Measurements from ENCODE around the gene CHMP2B.

CHMP2B gene, protein sequence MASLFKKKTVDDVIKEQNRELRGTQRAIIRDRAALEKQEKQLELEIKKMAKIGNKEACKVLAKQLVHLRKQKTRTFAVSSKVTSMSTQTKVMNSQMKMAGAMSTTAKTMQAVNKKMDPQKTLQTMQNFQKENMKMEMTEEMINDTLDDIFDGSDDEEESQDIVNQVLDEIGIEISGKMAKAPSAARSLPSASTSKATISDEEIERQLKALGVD

DNA sequence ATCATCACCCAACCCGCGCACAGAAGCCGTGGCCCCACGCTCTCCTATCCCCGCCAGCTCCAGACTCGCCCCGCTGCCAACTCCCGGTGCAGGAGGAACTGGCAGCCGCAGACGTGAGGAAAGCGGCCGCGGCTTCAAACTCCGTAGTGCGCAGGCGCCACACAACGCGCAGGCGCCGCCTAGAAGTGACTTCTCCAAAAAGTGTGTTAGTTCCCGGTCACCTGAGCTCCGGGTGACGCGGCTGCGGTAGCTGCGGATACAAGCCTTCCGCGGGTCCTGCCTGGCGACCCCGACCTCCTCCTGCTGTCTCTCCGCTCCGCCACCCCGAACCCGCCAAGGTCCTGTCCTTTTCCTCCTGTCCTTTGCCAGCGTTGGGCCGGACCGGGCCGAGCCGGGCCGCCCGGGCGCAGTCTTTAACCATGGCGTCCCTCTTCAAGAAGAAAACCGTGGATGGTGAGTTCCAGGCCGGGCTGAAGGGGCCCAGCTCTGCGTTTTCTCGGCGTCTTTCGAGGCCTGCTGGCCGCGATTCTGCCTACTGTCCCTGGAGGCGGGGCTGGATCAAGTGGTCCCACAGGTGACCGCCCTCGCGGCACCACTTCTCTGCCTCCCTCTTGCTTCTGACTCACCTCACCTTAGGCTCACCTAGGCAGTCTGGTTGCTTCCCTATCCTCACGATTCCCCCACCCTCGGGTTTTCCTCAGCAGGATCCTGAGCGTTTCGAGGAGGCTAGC lies at the start of gene CHMP2B:
Gene CHMP2B, plus strand, starts transcription at position 206 of the 731 bp plus-strand sequence. Its CDS starts 214 bp downstream, at position 420.
- DNase-seq (ENCODE audit: low read depth in 2 of 2), result peak; percentile 84 to 89

DNA sequence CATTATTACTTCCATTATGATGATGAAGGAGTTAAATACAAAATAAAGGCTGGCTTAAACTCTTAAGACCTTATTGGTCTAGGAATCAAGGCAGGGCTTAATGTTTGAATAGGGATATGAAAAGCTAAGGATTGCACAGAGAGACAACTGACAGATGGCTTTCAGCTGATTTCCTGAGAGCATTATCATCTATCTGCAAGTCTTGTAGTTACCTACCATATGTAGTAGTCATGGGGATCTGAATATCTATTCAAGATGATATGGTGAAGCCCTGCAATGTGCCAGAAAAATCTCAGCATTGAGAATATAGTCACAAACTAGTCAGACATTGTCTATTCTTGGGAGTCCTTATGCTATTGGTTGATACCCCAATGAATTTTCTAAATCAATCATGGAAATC lies 47.5 kb upstream of the CHMP2B start:
- no peak for DNase-seq (ENCODE audit: low read depth in 2 of 2)

DNA sequence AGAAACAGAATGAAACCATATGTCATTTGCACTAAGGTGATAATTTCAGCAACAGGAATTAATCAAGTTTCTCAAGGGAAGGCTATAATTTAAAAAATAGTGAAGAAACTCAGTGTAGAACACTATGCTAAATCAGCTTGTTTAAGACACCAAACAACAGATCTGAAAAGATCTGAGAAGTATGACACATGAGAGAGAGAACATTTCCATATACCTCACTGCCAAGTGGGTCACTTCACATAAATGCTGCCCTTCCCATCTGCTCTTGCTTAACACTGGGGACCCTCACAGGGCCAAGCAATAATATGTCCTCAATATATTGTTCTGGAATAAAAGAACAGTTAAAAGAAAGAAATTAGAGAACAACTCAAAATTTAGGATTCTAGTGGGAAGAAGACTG lies 45.6 kb upstream of the CHMP2B start:
- no peak for DNase-seq (ENCODE audit: low read depth in 2 of 2)

DNA sequence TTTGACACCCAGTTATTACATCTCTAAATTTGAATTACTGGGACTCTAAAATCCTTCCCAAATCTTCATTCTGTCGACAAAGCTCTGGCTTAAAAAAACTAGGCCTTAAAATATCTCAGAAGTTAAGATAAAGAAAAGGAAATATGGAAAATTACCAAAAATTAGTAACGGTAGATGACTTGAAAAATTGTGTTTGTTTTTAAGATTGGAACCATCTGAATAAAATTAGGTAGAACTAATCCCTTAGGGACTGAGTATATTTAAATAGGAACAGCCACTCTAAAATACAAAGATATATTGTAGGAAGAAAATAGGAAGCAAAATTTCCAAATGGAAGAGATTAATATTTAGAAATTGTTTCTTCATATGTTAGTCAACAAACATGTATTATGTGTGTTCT lies 45.1 kb upstream of the CHMP2B start:
- DNase-seq (ENCODE audit: low read depth in 2 of 2), result no peak

DNA sequence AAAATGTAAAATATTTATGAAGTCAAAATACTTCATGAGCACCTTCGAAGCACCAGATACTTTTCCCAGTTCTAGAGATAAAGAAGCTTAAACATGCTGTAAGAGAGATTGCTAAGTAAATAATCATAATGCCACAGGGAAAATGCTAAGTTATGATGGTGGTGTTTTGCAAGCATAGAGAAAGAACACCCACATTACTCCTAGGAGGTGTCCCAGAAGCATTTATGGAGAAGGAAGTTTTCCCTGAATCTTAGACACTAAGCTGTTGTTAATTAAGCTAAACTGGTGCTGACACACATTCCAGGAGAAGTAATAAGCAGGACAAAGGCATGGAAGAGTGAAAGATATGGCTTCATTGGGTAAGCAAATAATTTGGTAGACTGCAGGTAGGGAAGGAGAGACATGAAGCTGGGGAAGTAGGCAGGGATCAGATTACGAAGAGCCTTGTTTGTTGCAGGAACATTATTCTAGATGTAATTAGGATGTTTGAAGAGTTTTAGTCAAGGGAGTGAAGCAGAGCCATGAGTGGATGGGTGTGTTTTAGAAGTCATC lies 40.4 kb upstream of the CHMP2B start:
- DNase-seq (ENCODE audit: low read depth in 2 of 2), result no peak

DNA sequence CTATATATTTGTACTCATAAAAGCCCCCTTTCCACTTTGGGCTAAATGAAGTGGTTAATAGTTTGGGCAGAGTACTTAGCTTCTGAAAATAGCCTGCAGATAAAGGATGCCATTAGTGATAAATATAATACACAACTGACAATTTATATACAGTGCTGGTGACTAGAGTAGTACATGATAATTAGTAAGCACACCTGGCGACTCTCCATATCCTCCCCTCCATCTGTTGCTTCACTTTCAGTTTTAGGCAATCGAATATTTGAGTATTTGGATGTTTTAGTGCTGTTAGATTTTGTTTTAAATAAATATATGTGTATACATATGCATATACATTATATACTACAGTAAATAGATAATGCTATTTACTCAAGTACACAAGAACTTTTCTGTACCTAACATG lies 35.9 kb upstream of the CHMP2B start:
- DNase-seq (ENCODE audit: low read depth in 2 of 2), result no peak

DNA sequence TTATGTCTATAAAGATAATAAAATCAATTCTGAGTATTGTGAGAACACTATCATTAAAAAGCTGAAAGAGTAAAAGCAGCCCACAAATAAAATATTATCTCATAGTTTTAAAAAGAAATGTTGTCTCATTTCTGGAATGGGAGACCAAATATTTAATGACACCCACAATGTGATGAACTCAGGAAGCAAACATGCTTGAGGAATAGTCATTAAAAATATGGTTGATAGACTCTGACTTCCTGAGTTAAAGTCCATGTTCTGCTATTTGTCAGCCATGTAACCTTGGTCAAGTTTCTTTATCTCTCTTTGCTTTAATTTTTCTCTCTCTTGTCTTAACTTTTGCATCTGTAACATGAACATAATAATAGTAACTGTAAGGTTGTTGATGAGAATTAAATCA lies 35.5 kb upstream of the CHMP2B start:
- no peak for DNase-seq (ENCODE audit: low read depth in 2 of 2)

DNA sequence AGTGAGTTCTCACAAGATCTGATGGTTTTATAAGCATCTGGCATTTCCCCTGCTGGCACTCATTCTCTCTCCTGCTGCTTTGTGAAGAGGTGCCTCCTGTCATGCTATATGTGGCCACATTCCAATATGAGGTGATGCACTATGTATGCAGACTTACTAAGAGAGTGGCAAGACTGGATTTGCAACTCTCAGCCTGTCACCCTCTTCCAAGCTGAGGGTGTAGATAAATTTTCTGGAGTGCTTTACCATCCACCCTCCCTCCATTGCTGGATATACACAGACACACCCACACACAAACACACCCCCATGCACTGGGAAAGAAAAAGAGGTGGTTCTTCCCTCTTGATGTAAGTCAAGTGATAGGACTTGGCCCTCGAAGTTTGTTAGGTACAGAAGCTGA lies 30.2 kb upstream of the CHMP2B start:
- no peak for DNase-seq (ENCODE audit: low read depth in 2 of 2)

DNA sequence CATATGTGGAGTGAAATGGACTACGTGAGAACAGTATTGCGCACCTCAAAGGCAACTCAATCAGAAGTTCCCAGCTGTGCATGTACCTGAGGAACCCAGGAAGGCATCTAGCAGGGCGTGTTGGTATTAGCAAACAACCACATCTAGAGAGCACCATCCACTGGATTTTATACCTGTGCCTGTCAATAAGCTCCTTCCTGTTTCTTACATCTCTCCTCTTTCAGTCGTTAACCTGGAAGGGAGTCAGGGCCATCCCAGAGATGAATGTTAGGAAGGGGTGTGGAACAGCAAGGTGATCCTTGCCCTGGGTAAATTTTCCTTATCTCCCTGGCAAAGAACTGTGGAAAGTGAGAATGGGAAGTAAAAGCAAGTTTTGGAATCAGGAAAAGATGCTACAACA lies 29.6 kb upstream of the CHMP2B start:
- no peak for DNase-seq (ENCODE audit: low read depth in 2 of 2)

DNA sequence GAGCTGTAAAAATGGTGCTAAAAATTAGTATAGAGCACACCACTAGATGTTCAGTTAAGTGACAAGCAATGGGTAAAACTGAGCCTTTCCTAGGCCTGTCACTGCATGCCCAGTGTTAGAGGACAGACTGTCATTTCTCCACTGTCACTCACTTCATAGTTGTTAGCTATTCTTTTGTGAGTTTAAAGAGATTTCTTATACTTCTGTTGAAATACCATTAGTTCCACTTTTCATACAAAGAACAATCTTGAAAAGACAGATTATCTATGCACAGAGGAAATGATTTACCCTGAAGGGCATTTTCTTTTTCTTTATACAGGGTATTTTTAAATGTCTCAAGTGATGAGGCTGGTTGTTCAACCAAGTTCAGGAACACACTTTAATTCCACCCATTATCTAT lies 28.3 kb upstream of the CHMP2B start:
- no peak for DNase-seq (ENCODE audit: low read depth in 2 of 2)

DNA sequence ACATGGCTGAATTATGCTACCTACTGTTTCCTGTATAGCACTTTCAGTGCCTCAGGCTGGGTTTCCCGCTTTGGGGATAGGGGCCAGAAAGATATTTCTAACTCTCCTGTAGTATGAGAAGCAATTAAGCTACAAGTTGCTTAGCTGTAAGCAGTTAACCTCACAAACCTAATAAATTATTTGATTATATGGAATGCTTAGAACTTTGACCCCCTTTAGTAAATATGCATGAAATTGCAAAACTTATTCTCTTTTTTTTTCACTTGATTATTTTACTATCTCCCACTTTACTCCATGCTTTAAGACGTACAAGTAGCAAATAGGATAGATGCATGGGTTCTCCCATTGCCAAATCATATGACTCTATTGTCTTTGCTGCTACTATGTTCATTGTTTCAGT lies 27.5 kb upstream of the CHMP2B start:
- no peak for DNase-seq (ENCODE audit: low read depth in 2 of 2)

DNA sequence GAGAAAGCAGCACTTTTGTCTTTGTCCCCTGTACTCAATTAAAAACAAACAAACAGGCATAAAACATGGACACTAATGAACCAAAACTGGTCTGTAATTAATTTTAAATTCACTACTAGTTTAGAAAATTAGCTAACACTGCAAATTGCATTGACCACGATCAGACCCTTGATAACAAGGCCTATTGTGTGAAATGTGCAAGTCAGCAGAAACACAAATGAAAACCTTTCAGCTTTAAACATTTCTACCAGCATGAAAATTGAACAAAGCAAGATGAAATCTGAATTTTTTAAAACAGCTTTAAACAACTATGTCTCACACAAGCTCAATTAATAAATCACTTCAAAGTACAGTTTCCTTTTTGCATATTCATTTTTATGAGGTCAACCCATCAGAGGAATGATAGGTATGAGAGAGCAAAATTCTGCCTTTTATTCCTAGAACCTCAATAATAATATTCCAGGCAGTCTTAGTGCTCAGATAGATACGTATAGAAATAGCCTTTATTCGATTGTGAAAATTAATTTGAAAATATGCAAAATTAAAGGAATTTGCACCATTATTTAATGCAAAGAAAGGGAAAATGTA lies 27.0 kb upstream of the CHMP2B start:
- no peak for DNase-seq (ENCODE audit: low read depth in 2 of 2)

DNA sequence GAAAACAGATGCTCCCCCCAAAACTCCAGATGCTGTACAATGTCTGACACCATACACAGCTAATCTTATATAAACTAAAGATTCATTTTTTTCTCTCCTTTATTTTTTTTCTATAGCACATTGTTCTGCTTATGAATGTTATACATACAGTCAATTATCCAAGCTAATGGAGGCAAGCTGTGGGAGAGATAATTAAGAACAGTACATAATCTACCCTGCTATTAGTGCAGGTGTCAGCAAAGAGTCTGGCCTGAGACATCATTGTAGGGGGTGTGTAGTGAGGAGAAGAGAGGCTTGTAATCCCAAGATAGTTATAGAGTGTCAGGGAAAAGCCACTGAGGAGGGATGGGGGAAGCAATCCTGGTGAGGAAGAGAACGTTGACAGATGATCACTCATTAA lies 25.4 kb upstream of the CHMP2B start:
- no peak for DNase-seq (ENCODE audit: low read depth in 2 of 2)

DNA sequence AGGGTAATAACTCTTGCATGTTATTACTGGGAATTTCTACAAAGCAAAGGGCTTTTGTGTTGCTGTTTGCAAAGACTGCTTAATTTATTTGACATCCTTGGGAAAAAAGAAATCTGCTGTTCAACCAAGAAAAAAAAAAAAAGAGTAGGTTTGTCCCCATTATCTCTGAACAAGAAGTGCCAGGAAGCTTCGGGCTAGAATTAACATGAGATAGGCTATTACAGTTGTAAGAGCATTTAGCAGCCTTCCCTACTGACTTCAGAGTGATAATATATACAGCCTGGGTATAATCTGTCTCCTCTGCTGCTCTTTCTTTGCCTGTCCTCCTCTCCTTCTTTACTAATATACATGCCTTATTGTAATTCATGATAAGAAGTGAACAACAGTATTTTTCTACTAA lies 23.3 kb upstream of the CHMP2B start:
- no peak for DNase-seq (ENCODE audit: low read depth in 2 of 2)

DNA sequence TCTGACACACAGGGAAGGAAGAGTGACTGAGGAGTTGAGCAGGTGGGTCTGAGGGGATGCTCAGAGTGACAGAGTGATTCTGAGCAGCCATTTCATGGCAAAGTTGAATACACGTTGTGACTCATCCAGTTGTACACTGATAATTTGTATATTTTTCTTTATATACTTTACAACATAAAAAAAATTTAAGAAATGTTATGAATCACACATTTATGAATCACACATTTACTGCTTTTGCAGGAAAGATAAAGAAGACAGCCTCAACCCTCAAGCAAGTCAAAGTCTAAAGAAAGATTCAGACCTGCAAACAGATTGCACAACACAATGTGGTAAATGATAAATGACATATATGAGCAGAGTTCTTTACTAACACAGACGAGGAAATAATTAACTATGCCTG lies 21.0 kb upstream of the CHMP2B start:
- no peak for DNase-seq (ENCODE audit: low read depth in 2 of 2)

DNA sequence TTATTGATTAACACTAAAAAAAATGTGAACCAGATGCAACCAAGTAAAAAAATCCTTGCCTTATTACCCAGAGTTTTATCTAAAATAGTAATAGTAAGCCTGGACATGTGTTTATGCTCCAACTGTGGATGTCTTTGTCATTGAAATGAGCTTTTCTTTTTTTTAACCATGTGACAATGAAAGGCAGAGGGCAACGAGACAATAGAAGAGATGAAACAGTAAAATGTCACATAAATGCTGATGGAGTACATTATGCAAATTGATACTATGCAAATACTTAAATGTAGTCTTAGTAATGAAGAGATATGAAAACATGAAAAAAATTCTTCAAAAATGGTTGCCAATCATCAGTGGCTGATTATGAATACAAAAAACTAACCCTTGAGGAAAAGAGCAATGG lies 20.5 kb upstream of the CHMP2B start:
- DNase-seq (ENCODE audit: low read depth in 2 of 2), result no peak

DNA sequence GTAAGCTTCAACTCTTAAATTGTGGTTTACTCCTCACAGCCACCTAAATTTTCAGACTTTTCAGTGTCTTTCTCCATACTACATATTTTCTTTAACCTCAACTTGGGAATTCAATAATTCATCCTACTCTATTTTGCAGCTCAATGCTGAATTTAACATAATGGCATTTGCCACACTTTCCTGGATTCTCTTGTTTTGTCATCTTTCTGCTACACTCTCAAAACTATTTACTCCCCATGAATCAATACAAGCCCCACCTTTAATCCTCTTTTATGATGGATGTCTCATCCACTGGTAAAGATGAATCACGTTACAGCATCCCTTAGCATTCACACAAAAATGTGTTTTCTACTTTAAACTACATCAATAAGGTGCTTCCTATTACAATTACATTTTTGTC lies 19.6 kb upstream of the CHMP2B start:
- no peak for DNase-seq (ENCODE audit: low read depth in 2 of 2)

DNA sequence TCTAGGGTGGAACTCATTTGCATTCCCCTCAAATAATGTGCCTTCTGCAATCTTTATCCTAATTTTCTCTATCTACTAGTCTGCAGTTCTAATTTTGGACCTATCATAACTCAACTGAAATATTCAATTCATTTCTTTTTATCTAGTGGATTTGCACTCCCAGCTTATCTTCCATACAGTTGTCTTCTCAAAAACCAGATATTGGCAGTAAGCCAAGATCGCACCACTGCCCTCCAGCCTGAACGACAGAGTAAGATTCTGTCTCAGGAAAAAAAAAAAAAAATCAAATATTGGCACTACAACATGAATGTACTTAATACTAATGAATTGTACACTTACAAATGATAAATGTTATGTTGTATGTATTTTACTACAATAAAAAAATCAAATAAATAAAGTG lies 18.0 kb upstream of the CHMP2B start:
- no peak for DNase-seq (ENCODE audit: low read depth in 2 of 2)

DNA sequence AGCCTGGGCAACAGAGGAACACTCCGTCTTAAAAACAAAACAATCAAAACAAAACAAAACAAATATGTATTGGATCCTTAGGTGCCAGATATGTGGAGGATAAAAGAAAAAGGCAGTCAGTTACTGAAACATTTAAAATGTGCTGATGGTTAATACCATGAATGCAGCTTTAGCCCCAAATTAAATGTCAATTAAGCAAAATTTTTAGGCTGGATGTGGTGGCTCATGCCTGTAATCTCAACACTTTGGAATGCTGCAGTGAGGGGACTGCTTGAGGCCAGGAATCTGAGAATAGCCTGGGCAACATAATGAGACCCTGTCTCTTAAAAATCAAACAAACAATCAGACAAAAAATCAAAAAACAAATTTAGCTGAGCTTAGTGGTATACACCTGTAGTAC lies 8.5 kb upstream of the CHMP2B start:
- DNase-seq (ENCODE audit: low read depth in 2 of 2), result no peak

DNA sequence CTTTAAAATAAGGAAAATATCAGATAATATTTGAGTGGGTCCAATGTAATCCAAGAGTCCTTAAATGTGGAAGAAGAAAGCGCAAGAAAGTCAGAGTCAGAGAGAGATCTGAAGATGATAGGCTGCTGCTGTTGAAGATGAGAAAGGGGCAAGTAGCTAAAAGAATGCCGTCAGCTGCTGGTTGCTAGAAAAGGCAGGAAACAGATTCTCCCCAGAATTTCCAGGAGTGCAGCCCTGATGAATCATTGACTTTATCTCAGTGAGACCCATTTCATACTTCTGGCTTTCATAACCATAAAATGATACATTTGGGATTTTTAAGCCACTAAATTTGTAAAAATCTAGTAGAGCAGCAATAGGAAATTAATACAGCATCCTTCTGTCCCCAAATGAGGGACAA lies 7.5 kb upstream of the CHMP2B start:
- no peak for DNase-seq (ENCODE audit: low read depth in 2 of 2)

DNA sequence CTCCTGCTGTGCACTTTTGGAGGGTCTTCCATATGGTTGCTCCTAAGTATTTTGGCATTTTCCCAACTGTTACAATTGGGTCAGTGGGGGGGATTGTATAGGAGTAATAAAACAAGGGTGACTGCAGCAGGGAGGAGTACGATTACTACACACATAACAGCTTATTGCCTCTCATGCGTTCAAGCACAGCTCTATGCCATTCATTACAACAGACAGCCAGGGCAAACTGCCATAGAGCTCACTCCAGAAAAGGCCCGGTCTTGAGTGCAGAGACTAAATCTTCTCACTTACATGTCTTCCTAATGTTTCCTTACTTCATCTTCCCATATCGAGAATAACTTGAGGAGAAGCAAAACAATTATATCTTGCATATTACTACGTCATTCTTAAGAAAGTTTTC lies 1.4 kb upstream of the CHMP2B start:
- DNase-seq (ENCODE audit: low read depth in 2 of 2), result no peak

DNA sequence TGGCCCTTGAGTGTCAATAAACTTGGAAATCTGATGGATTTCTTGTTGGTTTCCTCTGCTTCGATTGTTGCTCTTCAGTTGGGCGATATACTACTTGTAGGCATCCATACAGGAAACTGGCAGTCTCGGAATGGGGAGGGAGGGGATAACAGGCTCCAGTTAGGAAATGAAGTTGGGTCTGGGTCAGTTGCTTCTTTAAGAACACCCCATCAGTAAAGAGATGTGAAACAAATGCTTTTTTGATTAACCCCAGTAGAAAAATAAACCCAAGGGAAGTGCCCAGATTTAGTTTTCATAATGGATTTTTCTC lies 681 bp downstream of the CHMP2B start:
- no peak for DNase-seq (ENCODE audit: low read depth in 2 of 2)

DNA sequence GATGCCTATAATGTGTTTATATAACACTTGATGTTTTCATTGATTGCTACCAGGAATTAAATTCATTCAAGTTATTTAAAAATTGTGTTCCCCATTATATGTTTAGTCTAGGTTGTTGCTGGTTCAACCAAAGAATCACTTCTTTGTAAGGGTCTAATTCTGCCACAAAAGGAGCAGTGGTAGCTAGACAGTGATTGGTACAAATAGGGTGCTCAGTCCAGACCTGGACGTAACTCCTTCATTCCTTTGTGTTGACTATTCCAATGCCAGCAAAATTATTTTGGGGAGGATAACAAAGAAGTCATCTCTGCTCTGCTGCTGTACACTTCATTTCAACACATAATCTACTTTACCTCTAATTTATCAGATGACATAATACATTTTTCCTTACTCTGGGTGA lies 1.2 kb downstream of the CHMP2B start:
- DNase-seq (ENCODE audit: low read depth in 2 of 2), result no peak

All from stimulated activated CD8-positive, alpha-beta memory T cell treated with anti-CD3 and anti-CD28 coated beads, Interleukin-2, amount 100 ng/mL, for 1 hour (primary cell).